Myocyte (in vitro differentiated cells): ENCODE results near the gene PTGIS. TPM values are rescaled to one million over a fixed set of nuclear protein-coding genes. Genes with fewer than 3 reads are reported as not detected.

Experiments
- DNase-seq: peaks from one replicate; pipeline ENCODE4 v3.0.0-alpha.2; 2012; ENCODE audit warnings: low read depth
- total RNA-seq: library from RNA; depleted of rRNA; stranded (reverse); fragments of >200 nt; gene quantifications from 2 replicates; pipeline ENCODE4 v1.2.3, GENCODE V29; 2014

The PTGIS gene
- total RNA-seq, 1 donor from 2014 or later, result 1.2 TPM

DNA sequence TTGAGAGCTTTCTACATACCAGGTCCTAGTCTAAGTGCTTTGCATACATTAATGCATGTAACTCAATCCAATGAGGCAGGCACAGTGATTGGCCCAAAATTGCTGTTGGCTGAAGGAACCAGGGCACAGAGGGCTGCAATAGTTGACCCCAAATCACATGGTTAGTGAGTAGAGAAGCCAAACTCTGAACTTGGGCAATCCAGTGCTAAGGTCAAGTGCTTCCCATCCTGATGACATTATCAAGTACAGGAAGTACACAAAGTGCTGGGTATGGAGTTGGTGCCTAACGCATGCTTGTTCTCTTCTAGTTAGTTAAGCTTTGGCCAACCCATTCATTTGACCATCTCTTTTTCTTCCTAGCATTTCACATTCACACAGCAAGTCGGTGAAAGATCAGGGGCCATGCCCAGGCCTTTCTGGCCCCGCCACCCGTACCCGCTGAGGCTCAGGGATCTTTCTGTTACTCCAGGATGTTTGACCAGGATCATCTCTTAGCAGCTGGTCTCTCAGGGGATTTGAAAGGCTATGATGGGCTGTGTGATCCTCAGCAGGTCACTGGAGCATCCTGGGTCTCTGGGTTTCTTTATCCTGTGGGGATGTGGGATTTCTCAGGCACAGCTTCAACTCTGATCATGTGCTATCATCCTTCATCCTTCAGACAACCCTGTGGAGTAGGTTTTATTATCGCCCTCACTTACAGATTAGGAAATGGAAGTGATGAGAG lies 92.5 kb downstream of the PTGIS start:
- DNase-seq, result no peak

DNA sequence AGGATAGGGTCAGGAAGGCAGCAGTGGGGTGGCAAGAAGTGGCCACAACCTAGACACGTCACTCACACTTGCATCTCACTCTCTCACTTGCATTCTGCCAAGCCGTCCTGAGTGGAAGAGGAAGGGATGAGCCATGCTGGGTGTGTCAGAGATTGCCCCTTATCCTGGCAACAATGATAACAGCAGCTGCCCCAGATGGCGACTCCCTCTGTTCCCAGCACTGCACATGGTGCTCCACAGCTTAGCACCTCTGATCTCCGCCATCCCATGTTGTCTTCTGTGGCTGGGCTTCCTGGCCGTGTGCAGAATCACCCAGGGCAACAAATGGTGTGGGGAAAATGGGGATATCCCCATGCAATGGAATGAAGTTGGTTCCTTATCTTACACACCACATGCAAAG lies 96.5 kb downstream of the PTGIS start:
- peak; percentile 41 for DNase-seq

DNA sequence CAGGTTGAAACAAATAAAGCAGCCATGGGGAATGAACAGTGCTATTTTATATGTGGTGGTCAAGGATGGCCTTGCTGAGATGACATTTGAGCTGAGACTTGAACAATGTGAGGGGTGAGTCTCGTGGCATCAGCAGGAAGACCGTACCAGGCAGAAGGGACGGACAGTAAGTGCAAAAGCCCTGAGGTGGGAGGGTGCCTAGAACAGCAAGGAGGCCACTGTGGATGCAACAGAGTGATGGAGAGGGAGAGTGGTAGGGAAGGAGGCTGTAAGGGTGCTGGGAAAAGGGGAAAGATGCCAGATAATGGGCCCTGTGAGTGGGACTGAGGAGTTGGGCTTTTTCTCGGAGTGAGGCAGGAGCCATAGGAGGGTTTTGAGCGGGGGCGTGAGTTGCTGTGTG lies 97.0 kb downstream of the PTGIS start:
- DNase-seq, result no peak

DNA sequence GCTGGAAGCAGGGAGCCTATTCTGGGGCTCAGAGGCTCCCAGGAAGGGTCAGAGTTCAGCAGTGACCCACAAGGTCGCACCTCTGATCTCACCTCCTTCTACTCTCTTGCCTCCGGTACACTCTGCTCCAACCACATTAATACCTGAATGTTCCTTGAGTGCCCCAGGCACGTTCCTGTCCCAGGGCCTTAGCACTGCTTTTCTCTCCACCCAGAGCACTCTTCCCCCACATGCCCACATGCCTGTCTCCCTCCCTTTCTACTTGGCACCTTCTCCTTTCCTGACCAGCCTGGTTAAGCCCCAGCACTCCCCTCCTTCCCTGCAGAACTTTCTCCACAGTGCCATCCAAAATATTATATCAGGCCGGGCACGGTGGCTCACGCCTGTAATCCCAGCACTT lies 98.9 kb downstream of the PTGIS start:
- no peak for DNase-seq

DNA sequence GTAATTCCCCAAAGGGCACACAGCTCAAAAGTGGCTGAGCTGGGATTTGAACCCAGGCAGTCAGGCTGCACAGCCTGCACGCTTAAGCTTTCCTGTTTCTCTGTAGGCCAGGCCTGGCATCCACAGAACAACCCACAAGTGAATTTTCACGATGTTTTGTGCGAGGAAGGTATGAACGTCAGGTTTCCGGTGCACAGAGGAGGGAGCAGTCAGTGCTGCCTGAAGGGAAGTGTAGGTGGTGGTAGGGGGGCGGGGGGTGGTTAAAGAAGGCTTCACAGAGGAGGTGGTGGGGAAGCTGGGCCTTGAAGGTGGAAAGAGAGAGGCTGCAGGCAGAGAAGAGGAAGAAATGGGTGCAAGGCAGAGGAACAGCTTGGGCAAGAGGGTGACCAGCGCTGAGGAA lies 99.5 kb downstream of the PTGIS start:
- DNase-seq, result no peak

DNA sequence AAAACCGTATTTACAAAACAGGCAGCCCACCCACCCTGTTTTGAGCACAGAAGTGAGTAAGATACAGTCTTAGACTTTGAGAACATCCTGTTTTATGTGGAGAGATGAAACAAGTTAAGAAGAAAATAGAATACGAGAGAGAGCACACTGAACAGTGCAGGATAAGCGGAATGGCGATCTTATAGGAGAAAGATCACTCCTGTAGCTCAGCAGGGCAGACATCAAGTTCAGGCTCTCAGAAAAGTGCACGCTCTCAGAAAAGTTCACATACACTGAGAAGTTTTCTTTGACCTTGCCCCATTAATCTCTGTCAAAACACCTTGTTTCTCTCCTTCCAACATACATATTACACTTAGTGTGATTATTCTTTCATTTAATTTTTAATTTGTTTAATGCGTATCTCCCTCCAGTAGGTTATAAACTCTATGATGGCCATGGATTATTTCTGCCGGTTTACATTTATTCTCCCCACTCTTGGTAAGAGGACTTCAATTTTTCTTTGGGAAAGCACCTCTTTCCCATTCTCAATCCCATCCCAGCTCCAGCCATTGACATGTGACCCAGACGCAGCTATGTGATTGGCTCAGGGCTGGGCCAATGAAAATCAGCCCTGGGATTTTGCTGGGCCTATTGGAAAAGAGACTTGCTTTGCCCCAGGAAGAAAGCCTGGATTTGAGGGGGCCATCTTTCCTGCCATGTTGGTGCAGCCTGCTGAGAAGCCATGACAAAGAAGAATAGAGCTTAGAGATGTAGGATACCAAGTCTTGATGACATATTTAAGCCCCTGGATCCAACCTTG lies 101.6 kb downstream of the PTGIS start:
- no peak for DNase-seq

DNA sequence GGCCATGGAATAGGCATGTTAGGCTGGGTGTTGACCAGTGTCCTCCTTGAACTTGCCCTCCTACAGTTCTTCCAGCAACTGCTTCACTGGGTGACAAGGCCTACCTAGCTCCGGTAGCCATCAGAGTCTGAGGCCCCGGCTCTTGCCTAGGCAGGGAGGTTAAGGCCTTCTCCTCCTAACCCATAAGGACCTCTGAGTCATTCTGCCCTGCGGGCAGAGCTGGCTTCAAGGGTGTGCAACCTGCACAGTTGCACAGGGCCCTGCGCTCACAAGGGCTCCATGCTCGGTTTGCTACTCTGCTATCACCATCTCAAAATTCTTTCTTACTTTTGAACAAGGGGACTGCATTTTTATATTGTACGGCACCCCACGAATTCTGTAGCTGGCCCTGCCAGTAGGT lies 103.4 kb downstream of the PTGIS start:
- DNase-seq, result no peak

DNA sequence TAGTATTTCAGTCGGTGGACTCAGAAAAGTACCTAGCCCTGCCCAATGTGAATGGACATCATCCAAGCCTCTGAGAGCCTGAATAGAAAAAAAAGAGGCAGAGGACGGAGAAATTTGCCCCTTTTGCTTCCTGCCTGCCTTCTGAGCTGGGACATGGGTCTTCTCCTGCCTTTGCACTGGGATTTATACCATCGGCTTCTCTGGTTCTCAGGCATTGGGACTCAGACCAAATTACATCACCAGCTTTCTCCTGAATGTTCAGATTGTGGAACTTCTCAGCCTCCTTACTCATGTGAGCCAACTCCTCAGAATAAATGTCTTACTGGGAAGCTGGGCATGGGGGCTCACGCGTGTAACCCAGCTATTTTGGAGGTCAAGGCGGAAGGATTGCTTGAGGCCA lies 105.3 kb downstream of the PTGIS start:
- DNase-seq, result no peak

DNA sequence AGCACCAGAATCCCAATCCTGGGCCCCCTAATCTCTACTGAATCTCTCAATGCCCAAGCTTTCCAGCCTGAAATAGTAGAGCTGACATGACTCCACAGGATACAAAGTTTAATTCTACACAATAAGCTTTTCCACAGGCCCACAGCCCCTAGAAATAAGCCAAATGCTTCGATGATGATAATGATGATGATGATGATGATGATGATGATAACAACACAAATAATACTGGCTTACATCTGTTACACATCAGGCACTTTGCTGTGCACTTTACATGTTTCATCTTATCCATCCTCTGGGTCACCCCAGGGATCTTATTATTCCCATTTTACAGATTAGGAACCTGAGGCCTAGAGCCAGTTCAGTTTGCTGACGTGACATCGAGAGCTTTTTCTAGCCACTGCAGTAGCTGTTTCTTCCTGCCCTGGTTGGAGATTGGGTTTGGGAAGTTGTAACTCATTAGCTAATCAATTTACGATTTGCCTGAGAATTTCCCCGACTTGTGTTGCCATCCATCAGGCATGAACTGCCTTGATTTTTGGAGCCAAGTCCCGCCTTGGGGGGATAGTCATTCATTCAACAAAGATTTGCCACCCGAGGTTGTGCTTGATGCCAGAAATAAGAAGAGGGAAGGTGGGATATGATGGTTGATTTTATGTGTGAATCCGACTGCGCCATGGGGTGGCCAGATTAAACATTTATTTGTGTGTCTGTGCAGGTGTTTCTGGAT lies 105.9 kb downstream of the PTGIS start:
- no peak for DNase-seq

DNA sequence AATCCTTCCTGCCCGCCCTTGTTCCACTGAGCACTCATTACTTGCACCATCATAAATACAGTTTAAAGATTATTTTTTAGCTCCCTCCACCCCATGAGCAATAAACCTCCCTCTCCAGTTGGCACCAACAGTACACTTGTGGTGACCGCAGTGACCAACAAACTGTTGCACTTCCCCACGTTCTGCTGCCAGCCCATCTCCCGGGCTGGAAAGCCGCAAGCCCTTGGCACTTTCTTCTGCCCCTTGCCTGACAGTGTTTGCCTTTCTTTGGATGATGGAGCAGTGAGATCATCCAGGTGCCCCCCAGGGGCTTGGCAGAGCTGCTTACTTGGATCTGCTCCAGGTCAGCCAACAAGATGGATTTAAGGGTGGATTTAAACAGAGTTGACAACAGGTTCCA lies 107.0 kb downstream of the PTGIS start:
- peak; percentile 57 for DNase-seq

DNA sequence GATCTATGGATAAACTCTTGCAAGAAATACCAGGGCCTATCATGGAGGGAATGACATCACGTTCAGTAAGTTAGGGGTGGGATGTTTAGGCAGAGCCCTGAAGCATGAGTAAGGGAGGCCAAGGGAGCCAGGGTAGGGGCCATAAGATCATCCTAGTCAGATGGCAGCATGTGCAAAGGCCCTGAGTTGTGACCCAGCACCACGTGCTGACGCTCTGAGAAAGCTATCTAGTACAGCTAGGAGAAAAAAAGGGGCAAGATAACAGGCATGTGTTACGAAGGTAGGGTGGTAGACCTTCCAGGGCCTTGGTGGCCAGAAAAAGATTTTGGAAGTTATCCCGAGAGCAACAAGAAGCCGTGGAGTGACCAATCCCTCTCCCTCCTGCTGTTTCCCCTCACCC lies 107.8 kb downstream of the PTGIS start:
- no peak for DNase-seq

DNA sequence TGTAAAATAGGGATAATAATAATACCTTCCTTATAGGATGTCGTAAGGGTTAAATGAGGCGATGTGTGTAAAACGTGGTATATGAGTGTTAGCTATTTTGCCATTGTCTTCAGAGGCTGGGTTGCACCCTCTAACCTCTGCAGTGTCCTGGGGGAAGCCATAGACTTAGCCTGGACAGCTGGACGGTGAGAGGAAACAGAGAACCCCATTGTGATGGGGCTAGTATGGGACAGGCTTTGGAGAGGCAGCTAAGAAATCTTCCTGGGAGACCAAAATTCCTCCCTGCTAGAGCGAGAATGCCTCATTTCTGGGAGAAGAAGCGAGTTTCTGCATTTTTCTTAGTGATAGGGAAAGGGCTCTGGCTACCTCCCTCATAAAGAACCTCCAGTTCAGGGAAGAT lies 108.3 kb downstream of the PTGIS start:
- no peak for DNase-seq

DNA sequence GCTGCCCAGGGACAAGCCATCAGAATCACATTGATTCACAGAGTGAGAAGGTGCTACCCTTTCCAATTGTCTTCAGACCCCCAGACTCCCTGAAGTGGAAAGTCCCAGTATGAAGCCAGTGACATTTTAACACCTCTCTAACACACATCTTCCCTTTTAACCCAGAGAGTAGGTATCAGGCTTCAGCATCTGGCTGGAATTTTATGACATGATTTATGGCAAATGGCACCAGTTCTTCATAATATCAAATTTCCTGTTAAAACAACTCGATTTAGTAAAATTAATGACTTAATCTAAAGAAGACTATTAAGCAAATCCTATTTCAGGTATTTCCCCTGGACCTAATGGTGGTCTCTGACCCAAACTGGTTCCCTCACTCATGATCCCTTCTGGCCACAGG lies 110.5 kb downstream of the PTGIS start:
- no peak for DNase-seq

DNA sequence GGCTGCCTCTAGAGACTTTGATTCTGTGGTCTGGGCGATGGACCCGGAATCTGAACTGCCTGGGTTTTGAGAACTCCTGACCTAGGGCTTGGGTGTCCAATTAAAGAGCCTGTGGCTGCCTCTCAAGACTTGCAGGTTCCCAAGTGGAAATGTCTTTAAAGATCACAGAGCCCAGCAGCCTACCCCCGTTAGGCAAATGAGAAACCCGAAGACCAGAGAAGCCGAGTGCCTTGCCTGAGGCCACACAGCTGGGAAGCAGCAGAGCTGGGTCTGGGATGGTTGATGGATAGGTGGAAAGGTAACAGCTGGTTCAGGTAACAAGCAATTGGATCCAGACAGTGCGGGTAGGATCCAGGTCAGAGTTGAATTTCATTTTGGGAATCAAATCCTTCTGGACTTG lies 111.3 kb downstream of the PTGIS start:
- no peak for DNase-seq

DNA sequence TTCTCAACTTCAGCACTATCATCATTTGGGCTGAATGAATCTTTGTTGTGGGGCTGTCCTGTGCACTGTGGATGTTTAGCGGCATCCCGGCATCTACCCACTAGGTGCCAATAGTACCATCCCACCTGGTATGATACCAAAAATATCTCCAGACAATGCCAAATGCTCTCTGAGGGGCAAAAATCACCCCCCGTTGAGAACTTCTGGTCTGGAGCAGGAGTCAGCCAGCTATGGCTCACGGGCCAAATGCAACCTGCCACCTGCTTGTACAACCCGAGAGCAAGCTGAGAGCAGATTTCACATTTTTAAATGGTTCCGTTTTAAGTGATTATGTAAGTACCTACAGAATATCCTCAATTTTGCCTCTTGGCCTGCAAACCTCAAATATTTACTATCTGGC lies 112.2 kb downstream of the PTGIS start:
- no peak for DNase-seq

Other genes with a start within 250 kb of the PTGIS start
- 6.1 and 9.0 TPM in 2 replicates for gene KCNB1, start 85.5 kb downstream of the PTGIS start, total RNA-seq
- 35.8 and 37.3 TPM in 2 replicates for gene B4GALT5, start 145.7 kb upstream of the PTGIS start, total RNA-seq
- 8.0 and 9.1 TPM in 2 replicates for gene SLC9A8, start 244.7 kb upstream of the PTGIS start, total RNA-seq